AG04449 (cell line): ENCODE measurements around the gene RAB11FIP4.
A peak's percentile ranks its signal among the peaks of the same experiment; 100 is the strongest.

Experiments used
- CTCF ChIA-PET: fragments of 350-600 bp; formaldehyde crosslinking; extraction: SDS; loops from one replicate; lab custom pipeline; 2021; ENCODE audit warnings: antibody characterized with exemption; lab: Yijun Ruan, JAX
- POLR2A ChIA-PET: fragments of 400-600, 350-600 bp; formaldehyde crosslinking; extraction: SDS; loops from one replicate; lab custom pipeline; 2020; ENCODE audit warnings: antibody characterized with exemption, inconsistent platforms; lab: Yijun Ruan, JAX
- DNase-seq: peaks from one replicate; pipeline ENCODE4 v3.0.0-alpha.2; 2010; ENCODE audit warnings: low read depth, low spot score
- H3K4me3 ChIP-seq: 2 replicates; pipeline ENCODE4 v1.5.1; 2011; ENCODE audit warnings: low read depth, mild to moderate bottlenecking, control low read depth, low read length
- CTCF ChIP-seq: IDR thresholded peaks from one replicate; pipeline ENCODE4 v1.5.1; 2011; ENCODE audit warnings: mild to moderate bottlenecking, moderate library complexity, low read length, control low read depth, inconsistent platforms; ENCODE audit not compliant: insufficient read depth; ENCODE audit errors: missing control alignments

The RAB11FIP4 gene

GRCh38 chr17:31446195-31446967 is 54.9 kb downstream of the RAB11FIP4 start:
- TF ChIP-seq CTCF: peak; percentile 17
- POLR2A ChIA-PET: no interaction called here
- no peak overlapping the region for H3K4me3 ChIP-seq
- DNase-seq: no peak
- CTCF ChIA-PET: interaction anchor here (1.0 to 4.5 kb wide), 7 partner anchors 9 to 466 kb away, joined by 3 to 29 read pairs (median 3); no protein-coding TSS in a partner anchor

- DNase-seq: peak; percentile 9
- POLR2A ChIA-PET: no interaction called here
- no peak for TF ChIP-seq CTCF
- no peak overlapping the region for H3K4me3 ChIP-seq
- CTCF ChIA-PET: interaction anchor here (1.0 to 2.3 kb wide), 6 partner anchors 9 to 394 kb away, joined by 3 to 12 read pairs (median 7); no protein-coding TSS in a partner anchor
These were observed 57.1 kb downstream of the RAB11FIP4 start for GRCh38 chr17:31448467-31449077.

- DNase-seq: no peak
- H3K4me3 ChIP-seq: no peak overlapping the region
- ChIA-PET POLR2A (no interaction called here), CTCF (interaction anchor here (1.0 to 2.3 kb wide), 6 partner anchors 10 to 393 kb away, joined by 3 to 12 read pairs (median 7); no protein-coding TSS in a partner anchor)
- no peak for TF ChIP-seq CTCF
These were observed 57.6 kb downstream of the RAB11FIP4 start for GRCh38 chr17:31449111-31449510.

- no peak overlapping the region for H3K4me3 ChIP-seq
- ChIA-PET POLR2A (no interaction called here), CTCF (interaction anchor here (1.5 to 2.3 kb wide), 3 partner anchors 12 to 75 kb away, joined by 4 to 10 read pairs (median 6); no protein-coding TSS in a partner anchor)
- no peak for DNase-seq
- TF ChIP-seq CTCF: no peak
These were observed 58.3 kb downstream of the RAB11FIP4 start for GRCh38 chr17:31449746-31450145.

GRCh38 chr17:31452101-31452500 is 60.6 kb downstream of the RAB11FIP4 start:
- CTCF ChIA-PET: interaction anchor here (0.6 to 1.0 kb wide), 3 partner anchors 9 to 25 kb away, joined by 3 to 5 read pairs (median 3); no protein-coding TSS in a partner anchor
- H3K4me3 ChIP-seq: no peak overlapping the region
- TF ChIP-seq CTCF: no peak
- POLR2A ChIA-PET: no interaction called here
- DNase-seq: no peak

GRCh38 chr17:31452561-31453110 is 61.2 kb downstream of the RAB11FIP4 start:
- H3K4me3 ChIP-seq: no peak overlapping the region
- ChIA-PET POLR2A (no interaction called here), CTCF (no interaction called here)
- no peak for DNase-seq
- no peak for TF ChIP-seq CTCF
